ENCODE data around the gene RRN3.

DNA sequence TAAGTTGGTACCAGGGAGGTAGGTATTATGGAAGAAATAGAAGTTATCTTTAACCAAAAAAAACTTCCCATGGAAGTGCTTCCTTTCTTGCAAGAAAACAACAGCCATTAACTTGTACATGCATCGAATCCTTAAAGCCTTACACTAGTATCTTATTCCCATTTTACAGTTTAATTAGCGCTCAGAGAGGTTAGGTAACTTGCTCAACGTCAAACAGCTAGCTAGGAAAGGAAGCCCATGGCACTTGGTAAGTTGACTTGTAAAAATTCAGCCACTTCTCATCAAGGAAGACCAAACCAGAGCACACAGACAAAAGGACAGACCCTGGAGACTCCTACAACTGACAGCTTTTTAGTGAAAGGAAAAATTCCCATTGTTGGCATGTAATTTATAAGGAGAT is 34.7 kb downstream of the RRN3 start:
- TF ChIP-seq POLR2A (IDR thresholded peaks at IDR 0.05; ENCODE audit: low read length) (no peak), GATA1 (IDR thresholded peaks at IDR 0.05; ENCODE audit: low read depth, low read length) (no peak)

Measured in erythroblast (primary cell).